HG02943 (cell line): ENCODE measurements around the gene LIN37.
"Not testable (repeated sequence)": the region's sequence is repeated elsewhere in the genome, so short reads cannot be mapped to it uniquely, and the experiment has no call there.

Experiments
- ATAC-seq: cut with Tn5 transposase; IDR thresholded peaks from one replicate; pipeline ENCODE4 v1.9.1; 2021; ENCODE audit warnings: mild to moderate bottlenecking, low read depth, moderate library complexity; ENCODE audit not compliant: unreplicated experiment

The LIN37 gene

GRCh38 chr19:35787227-35787799, 38.9 kb downstream of the LIN37 start:
- no peak for ATAC-seq

- no peak for ATAC-seq
Measured at GRCh38 chr19:35788205-35788960, 40.0 kb downstream of the LIN37 start.

GRCh38 chr19:35789195-35789977, 41.0 kb downstream of the LIN37 start:
- ATAC-seq = no peak

GRCh38 chr19:35789978-35790944, 41.9 kb downstream of the LIN37 start:
- ATAC-seq = no peak

- no peak for ATAC-seq
Measured at GRCh38 chr19:35790981-35791813, 42.8 kb downstream of the LIN37 start.

- ATAC-seq = no peak
Measured at GRCh38 chr19:35791814-35792279, 43.5 kb downstream of the LIN37 start.

- no peak for ATAC-seq
Measured at GRCh38 chr19:35792312-35792711, 43.9 kb downstream of the LIN37 start.

GRCh38 chr19:35792888-35793287, 44.5 kb downstream of the LIN37 start:
- ATAC-seq = no peak

GRCh38 chr19:35793381-35794165, 45.2 kb downstream of the LIN37 start:
- ATAC-seq = no peak

GRCh38 chr19:35795564-35795963, 47.2 kb downstream of the LIN37 start:
- not testable (repeated sequence) for ATAC-seq

- no peak for ATAC-seq
Measured at GRCh38 chr19:35796645-35797542, 48.5 kb downstream of the LIN37 start.

GRCh38 chr19:35797663-35798062, 49.3 kb downstream of the LIN37 start:
- no peak for ATAC-seq

GRCh38 chr19:35801828-35802227, 53.5 kb downstream of the LIN37 start:
- ATAC-seq = no peak
